Uterus (tissue), 4 donors: Measurements from ENCODE around the gene PTGES. TPM values are rescaled to one million over a fixed set of nuclear protein-coding genes. Genes with fewer than 3 reads are reported as not detected.
A peak's percentile ranks its signal among the peaks of the same experiment; 100 is the strongest.

Experiments used
- DNase-seq, 2 donors: peaks; one replicate each; pipeline ENCODE4 v3.0.0-alpha.2; 2019 to 2020
- H3K27ac ChIP-seq, 2 donors: fragments of 200-600 bp; sonication (generic); 1 replicate in 1 of 2; 2 replicates in 1 of 2; pipeline ENCODE4 v1.5.1; 2016 to 2018
- H3K27me3 ChIP-seq, 2 donors: fragments of 200-600 bp; sonication (generic); one replicate each; pipeline ENCODE4 v1.5.1; 2018 to 2019; ENCODE audit warnings: control low read depth in 1 of 2
- H3K36me3 ChIP-seq, 2 donors: fragments of 200-600 bp; sonication (generic); one replicate each; pipeline ENCODE4 v1.5.1; 2019; ENCODE audit warnings: control low read depth in 1 of 2
- H3K4me1 ChIP-seq, 2 donors: fragments of 200-600 bp; sonication (generic); one replicate each; pipeline ENCODE4 v1.5.1; 2018 to 2019; ENCODE audit warnings: control low read depth in 1 of 2
- H3K4me3 ChIP-seq, 2 donors: fragments of 200-600 bp; sonication (generic); 1 replicate in 1 of 2; 2 replicates in 1 of 2; pipeline ENCODE4 v1.5.1; 2018 to 2019; ENCODE audit warnings: mild to moderate bottlenecking in 1 of 2
- H3K9me3 ChIP-seq, 2 donors: fragments of 200-600 bp; sonication (generic); one replicate each; pipeline ENCODE4 v1.5.1; 2019; ENCODE audit warnings: control low read depth in 1 of 2
- CTCF ChIP-seq, 4 experiments: fragments of 200-600 bp in 2 of 4; fragments of 450-650 bp in 2 of 4; sonication (generic) in 2 of 4; IDR thresholded peaks; one replicate each; pipeline ENCODE4 v1.5.1; 2016 to 2019; ENCODE audit warnings: antibody characterized with exemption in 4 of 4, mild to moderate bottlenecking in 2 of 4, moderate library complexity in 1 of 4
- POLR2A ChIP-seq, 2 donors: fragments of 450-650 bp; IDR thresholded peaks; one replicate each; pipeline ENCODE4 v1.6.1; 2016; ENCODE audit warnings: antibody characterized with exemption in 2 of 2, mild to moderate bottlenecking in 1 of 2, moderate library complexity in 1 of 2
- intact Hi-C: fragments of 100-400 bp; cut with DNase I; formaldehyde crosslinking; loops from one replicate; pipeline ENCODE4 v1.15.1; 2023; ENCODE audit warnings: low total_unique reads
- total RNA-seq, 4 donors: library from RNA; depleted of rRNA in 3 of 4; stranded (reverse); fragments of >200 nt in 3 of 4; gene quantifications; one replicate each; pipeline versions ENCODE4 v1.1.0 to v1.2.4, GENCODE V29; 2014 to 2023
- donor health status: DM: yes; HTN: yes; CAD: no.

PTGES gene
- total RNA-seq, 4 donors from 2014 or later = 1.3 to 7.5 (median 4.2) TPM; not detected in 1

- peak overlapping the region; percentile 66 to 67 for H3K27ac ChIP-seq
- peaks cover 0 to 10% of the 10 kb centered on the region in 2 donors for H3K4me1 ChIP-seq
- TF ChIP-seq CTCF (IDR thresholded peaks at IDR 0.05) (no peak), POLR2A (IDR thresholded peaks at IDR 0.05) (no peak)
- H3K4me3 ChIP-seq = peak overlapping the region; percentile 36 to 47
- H3K9me3 ChIP-seq = no peaks in the 10 kb centered on the region
- peak; percentile 43 to 64 for DNase-seq
- intact Hi-C loops = no loop called here
- no peaks in the 10 kb centered on the region for H3K27me3 ChIP-seq
- no peaks in the 10 kb centered on the region for H3K36me3 ChIP-seq
These were observed 55.1 kb downstream of the PTGES start for GRCh38 chr9:129697656-129698253.

- Histone ChIP-seq H3K27me3 (no peaks in the 10 kb centered on the region), H3K9me3 (no peaks in the 10 kb centered on the region), H3K36me3 (no peaks in the 10 kb centered on the region), H3K27ac (peak overlapping the region; percentile 66 to 67), H3K4me1 (peaks cover 0 to 10% of the 10 kb centered on the region in 2 donors), H3K4me3 (peak overlapping the region; percentile 36 to 47)
- intact Hi-C loops = no loop called here
- peak in 1 of 2 donors; percentile 19 for TF ChIP-seq POLR2A (IDR thresholded peaks at IDR 0.05)
- no peak for TF ChIP-seq CTCF (IDR thresholded peaks at IDR 0.05)
- peak; percentile 45 to 59 for DNase-seq
These were observed 55.7 kb downstream of the PTGES start for GRCh38 chr9:129696944-129697655.

- TF ChIP-seq POLR2A (IDR thresholded peaks at IDR 0.05) (no peak), CTCF (IDR thresholded peaks at IDR 0.05) (no peak)
- Histone ChIP-seq H3K27me3 (no peaks in the 10 kb centered on the region), H3K36me3 (no peaks in the 10 kb centered on the region), H3K27ac (peak overlapping the region in 1 of 2 donors; percentile 11), H3K4me3 (no peak overlapping the region), H3K4me1 (peaks cover 0 to 10% of the 10 kb centered on the region in 2 donors), H3K9me3 (no peaks in the 10 kb centered on the region)
- intact Hi-C loops = no loop called here
- DNase-seq = no peak
These were observed 57.0 kb downstream of the PTGES start for GRCh38 chr9:129695870-129696269.

GRCh38 chr9:129694243-129694646 is 58.6 kb downstream of the PTGES start:
- no peaks in the 10 kb centered on the region for H3K27me3 ChIP-seq
- H3K27ac ChIP-seq = no peak overlapping the region
- H3K9me3 ChIP-seq = no peaks in the 10 kb centered on the region
- DNase-seq = no peak
- intact Hi-C loops = no loop called here
- no peak for TF ChIP-seq POLR2A (IDR thresholded peaks at IDR 0.05)
- no peak for TF ChIP-seq CTCF (IDR thresholded peaks at IDR 0.05)
- peaks cover 0 to 10% of the 10 kb centered on the region in 2 donors for H3K4me1 ChIP-seq
- no peaks in the 10 kb centered on the region for H3K36me3 ChIP-seq
- H3K4me3 ChIP-seq = no peak overlapping the region

GRCh38 chr9:129693741-129694140 is 59.1 kb downstream of the PTGES start:
- H3K27ac ChIP-seq = no peak overlapping the region
- peaks cover 0 to 10% of the 10 kb centered on the region in 2 donors for H3K4me1 ChIP-seq
- no peak for DNase-seq
- H3K9me3 ChIP-seq = no peaks in the 10 kb centered on the region
- TF ChIP-seq POLR2A (IDR thresholded peaks at IDR 0.05) (no peak), CTCF (IDR thresholded peaks at IDR 0.05) (no peak)
- no peak overlapping the region for H3K4me3 ChIP-seq
- H3K36me3 ChIP-seq = no peaks in the 10 kb centered on the region
- intact Hi-C loops = no loop called here
- no peaks in the 10 kb centered on the region for H3K27me3 ChIP-seq
